ENCODE data around the gene CAP2.

DNA sequence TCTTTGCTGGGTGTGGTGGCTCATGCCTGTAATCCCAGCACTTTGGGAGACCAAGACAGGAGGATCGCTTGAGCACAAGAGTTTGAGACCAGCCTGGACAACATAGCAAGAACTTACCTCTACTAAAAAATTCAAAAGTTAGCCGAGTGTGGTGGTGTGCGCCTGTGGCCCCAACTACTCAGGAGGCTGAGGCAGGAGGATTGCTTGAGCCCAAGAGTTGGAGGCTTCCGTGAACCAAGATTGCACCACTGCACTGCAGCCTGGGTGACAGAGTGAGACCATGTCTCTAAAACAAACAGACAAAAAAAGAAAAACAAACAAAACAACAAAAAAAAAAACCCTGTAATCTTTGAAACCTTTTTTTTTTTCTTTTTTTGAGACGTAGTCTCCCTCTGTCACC, 67.5 kb downstream of the CAP2 start:
- TF ChIP-seq, protein P1, sequence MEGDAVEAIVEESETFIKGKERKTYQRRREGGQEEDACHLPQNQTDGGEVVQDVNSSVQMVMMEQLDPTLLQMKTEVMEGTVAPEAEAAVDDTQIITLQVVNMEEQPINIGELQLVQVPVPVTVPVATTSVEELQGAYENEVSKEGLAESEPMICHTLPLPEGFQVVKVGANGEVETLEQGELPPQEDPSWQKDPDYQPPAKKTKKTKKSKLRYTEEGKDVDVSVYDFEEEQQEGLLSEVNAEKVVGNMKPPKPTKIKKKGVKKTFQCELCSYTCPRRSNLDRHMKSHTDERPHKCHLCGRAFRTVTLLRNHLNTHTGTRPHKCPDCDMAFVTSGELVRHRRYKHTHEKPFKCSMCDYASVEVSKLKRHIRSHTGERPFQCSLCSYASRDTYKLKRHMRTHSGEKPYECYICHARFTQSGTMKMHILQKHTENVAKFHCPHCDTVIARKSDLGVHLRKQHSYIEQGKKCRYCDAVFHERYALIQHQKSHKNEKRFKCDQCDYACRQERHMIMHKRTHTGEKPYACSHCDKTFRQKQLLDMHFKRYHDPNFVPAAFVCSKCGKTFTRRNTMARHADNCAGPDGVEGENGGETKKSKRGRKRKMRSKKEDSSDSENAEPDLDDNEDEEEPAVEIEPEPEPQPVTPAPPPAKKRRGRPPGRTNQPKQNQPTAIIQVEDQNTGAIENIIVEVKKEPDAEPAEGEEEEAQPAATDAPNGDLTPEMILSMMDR (conservative IDR thresholded peaks at IDR 0.05; ENCODE audit: low read depth in 2 of 2): no peak
- TF ChIP-seq EZH2 (IDR thresholded peaks at IDR 0.05; ENCODE audit: low read depth, unreplicated experiment) (no peak), CREB1 (CRISPR knock-in tag; IDR thresholded peaks at IDR 0.05; ENCODE audit: low read depth) (no peak), JUNB (IDR thresholded peaks at IDR 0.05; ENCODE audit: unreplicated experiment) (no peak)

Measured in GM23338 (cell line).